ENCODE data around the gene ZNG1A. TPM values are rescaled to one million over a fixed set of nuclear protein-coding genes. Genes with fewer than 3 reads are reported as not detected.
"Not testable (repeated sequence)": the region's sequence is repeated elsewhere in the genome, so short reads cannot be mapped to it uniquely, and the experiment has no call there.

Gene ZNG1A
- total and polyA plus RNA-seq, 4 donors, result 24.5 to 60.8 (median 33.9) TPM

DNA sequence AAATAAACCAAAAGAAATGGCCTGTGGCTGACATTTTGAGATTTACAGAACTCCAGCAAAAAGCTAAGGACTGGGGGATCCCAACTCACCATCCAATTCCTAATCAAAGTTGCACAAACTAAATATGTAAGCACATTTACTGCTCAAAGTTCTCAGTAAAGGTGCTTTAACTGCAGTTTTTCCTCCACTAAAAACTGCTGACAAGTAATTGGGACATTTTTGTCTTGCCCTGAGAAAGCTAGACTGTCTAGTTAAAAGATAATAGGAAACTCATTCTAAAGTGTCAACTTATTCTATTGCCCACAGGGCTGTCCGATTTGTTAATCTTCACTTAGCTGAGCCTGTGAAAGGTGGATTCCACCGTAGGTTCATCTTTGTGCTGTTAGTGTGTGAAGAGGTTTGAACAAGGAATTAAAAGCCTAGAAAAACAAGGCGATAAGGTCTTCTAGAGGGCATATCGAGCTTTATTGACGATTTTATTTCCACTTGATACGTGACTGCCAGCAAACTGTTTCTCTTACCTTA is 36.8 kb upstream of the ZNG1A start:
- Histone ChIP-seq H3K4me1 (ENCODE audit: control insufficient read depth in 5 of 5, insufficient read depth in 5 of 5, low read length in 5 of 5) (no peaks in the 10 kb centered on the region), H3K4me3 (no peak overlapping the region), H3K9ac (ENCODE audit: insufficient read depth in 1 of 2, low read length in 2 of 2) (peak overlapping the region in 1 of 2 donors; percentile 47), H3K9me3 (ENCODE audit: control insufficient read depth in 4 of 4, insufficient read depth in 3 of 4, low read length in 3 of 4) (no peaks in the 10 kb centered on the region), H3K27ac (ENCODE audit: low read depth in 1 of 2, low read length in 1 of 2) (no peak overlapping the region), H3K27me3 (ENCODE audit: control insufficient read depth in 3 of 3, insufficient read depth in 3 of 3, low read length in 2 of 3) (peaks cover 0 to 38% (median 32%) of the 10 kb centered on the region in 3 donors), H3K36me3 (ENCODE audit: control insufficient read depth in 4 of 4, insufficient read depth in 4 of 4, low read length in 4 of 4) (no peaks in the 10 kb centered on the region)
- DNase-seq (no peak), ATAC-seq (ENCODE audit: insufficient read depth, low FRiP score) (no peak)
- 53 to 54% methylated on average over 6 of the region's 6 CpGs for WGBS, 2 donors
- TF ChIP-seq, protein P1, sequence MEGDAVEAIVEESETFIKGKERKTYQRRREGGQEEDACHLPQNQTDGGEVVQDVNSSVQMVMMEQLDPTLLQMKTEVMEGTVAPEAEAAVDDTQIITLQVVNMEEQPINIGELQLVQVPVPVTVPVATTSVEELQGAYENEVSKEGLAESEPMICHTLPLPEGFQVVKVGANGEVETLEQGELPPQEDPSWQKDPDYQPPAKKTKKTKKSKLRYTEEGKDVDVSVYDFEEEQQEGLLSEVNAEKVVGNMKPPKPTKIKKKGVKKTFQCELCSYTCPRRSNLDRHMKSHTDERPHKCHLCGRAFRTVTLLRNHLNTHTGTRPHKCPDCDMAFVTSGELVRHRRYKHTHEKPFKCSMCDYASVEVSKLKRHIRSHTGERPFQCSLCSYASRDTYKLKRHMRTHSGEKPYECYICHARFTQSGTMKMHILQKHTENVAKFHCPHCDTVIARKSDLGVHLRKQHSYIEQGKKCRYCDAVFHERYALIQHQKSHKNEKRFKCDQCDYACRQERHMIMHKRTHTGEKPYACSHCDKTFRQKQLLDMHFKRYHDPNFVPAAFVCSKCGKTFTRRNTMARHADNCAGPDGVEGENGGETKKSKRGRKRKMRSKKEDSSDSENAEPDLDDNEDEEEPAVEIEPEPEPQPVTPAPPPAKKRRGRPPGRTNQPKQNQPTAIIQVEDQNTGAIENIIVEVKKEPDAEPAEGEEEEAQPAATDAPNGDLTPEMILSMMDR (IDR thresholded peaks at IDR 0.05; ENCODE audit: control extremely low read depth, extremely low read depth), result no peak

DNA sequence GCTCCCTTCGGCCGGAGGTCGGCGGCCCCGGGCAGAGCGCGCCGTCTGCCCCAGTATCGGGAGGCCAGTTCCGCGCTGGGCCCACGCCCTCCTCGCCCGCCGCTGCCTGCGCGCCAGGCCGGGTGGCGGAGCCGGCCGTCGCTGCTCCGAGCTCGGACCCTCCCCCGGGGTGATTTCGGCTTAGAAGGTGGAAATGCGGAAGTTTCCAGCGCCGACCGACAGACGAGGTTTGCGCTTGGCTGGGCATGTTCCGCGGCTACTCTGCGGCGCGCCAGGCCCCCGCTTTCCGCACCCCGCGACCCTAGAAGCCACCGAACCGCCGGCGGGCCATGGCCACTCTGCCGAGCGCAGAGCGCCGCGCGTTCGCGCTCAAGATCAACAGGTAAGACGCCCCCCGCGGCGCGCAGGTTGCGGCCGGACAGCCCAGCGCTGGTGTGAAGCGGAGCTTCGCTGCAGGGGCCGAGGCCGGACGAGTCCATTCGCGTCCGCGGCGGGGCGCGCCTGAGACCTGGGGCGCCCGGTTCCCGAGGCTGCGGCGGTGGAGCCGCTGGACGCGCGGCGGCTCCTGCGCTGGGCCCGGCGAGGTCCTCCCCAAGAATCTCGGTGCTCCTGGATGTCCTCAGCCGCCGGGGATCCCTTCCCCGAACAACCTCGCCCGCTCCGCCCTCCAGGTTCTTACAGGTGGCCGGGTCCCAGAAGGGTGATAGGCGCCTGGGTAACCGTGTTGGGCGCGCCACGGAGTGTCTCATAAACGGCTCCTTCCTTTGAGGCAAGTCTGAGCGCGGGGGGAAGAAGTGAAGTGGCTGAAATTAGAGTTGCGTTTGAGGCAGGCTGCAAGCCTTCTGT is 36.0 kb upstream of the ZNG1A start, which contains the start of gene DOCK8:
Gene DOCK8 (plus strand): TSS at position 218 of the 846 bp plus-strand sequence. CDS start 112 bp downstream, at position 330.
- Histone ChIP-seq H3K27me3 (ENCODE audit: control insufficient read depth in 3 of 3, insufficient read depth in 3 of 3, low read length in 2 of 3) (peaks cover 0 to 38% (median 32%) of the 10 kb centered on the region in 3 donors), H3K4me3 (peak within 1 kb of the TSS; percentile 42), H3K27ac (ENCODE audit: low read depth in 1 of 2, low read length in 1 of 2) (peak within 1 kb of the TSS in 1 of 2 donors; percentile 92), H3K4me1 (ENCODE audit: control insufficient read depth in 5 of 5, insufficient read depth in 5 of 5, low read length in 5 of 5) (no peaks in the 10 kb centered on the region), H3K36me3 (ENCODE audit: control insufficient read depth in 4 of 4, insufficient read depth in 4 of 4, low read length in 4 of 4) (no peaks in the 10 kb centered on the region), H3K9ac (ENCODE audit: insufficient read depth in 1 of 2, low read length in 2 of 2) (peak within 1 kb of the TSS in 1 of 2 donors; percentile 47), H3K9me3 (ENCODE audit: control insufficient read depth in 4 of 4, insufficient read depth in 3 of 4, low read length in 3 of 4) (no peaks in the 10 kb centered on the region)
- WGBS, 2 donors, result 0 to 1% methylated on average over 92 to 103 of the region's 103 CpGs
- ATAC-seq (ENCODE audit: insufficient read depth, low FRiP score) (peak; percentile 89), DNase-seq (peak; percentile 41 to 55 (median 50))
- TF ChIP-seq, protein P1 (IDR thresholded peaks at IDR 0.05; ENCODE audit: control extremely low read depth, extremely low read depth), result no peak

DNA sequence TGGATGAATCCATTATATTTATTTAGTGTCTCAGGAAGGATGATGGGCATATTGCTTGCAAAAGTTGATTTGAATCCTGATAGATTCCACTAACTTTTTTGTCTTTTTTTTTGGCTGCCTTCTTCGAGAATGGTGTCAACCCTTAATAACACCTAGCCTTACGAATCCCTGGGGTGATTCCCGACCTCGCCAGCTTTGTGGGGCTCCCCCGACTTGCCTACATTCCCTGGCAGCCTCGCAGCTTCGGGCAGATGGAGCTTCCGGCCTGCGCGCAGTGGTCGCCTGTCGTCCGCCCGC is 35.4 kb upstream of the ZNG1A start:
- H3K27me3 ChIP-seq (ENCODE audit: control insufficient read depth in 3 of 3, insufficient read depth in 3 of 3, low read length in 2 of 3), result peaks cover 0 to 38% (median 32%) of the 10 kb centered on the region in 3 donors
- no peaks in the 10 kb centered on the region for H3K4me1 ChIP-seq (ENCODE audit: control insufficient read depth in 5 of 5, insufficient read depth in 5 of 5, low read length in 5 of 5)
- H3K9ac ChIP-seq (ENCODE audit: insufficient read depth in 1 of 2, low read length in 2 of 2), result no peak overlapping the region
- H3K9me3 ChIP-seq (ENCODE audit: control insufficient read depth in 4 of 4, insufficient read depth in 3 of 4, low read length in 3 of 4), result no peaks in the 10 kb centered on the region
- H3K4me3 ChIP-seq, result peak overlapping the region; percentile 42
- no peak for DNase-seq
- TF ChIP-seq, protein P1 (IDR thresholded peaks at IDR 0.05; ENCODE audit: control extremely low read depth, extremely low read depth), result no peak
- 2% methylated on average over 14 of the region's 14 CpGs for WGBS, 2 donors
- H3K36me3 ChIP-seq (ENCODE audit: control insufficient read depth in 4 of 4, insufficient read depth in 4 of 4, low read length in 4 of 4), result no peaks in the 10 kb centered on the region
- H3K27ac ChIP-seq (ENCODE audit: low read depth in 1 of 2, low read length in 1 of 2), result peak overlapping the region in 1 of 2 donors; percentile 92
- ATAC-seq (ENCODE audit: insufficient read depth, low FRiP score), result no peak

DNA sequence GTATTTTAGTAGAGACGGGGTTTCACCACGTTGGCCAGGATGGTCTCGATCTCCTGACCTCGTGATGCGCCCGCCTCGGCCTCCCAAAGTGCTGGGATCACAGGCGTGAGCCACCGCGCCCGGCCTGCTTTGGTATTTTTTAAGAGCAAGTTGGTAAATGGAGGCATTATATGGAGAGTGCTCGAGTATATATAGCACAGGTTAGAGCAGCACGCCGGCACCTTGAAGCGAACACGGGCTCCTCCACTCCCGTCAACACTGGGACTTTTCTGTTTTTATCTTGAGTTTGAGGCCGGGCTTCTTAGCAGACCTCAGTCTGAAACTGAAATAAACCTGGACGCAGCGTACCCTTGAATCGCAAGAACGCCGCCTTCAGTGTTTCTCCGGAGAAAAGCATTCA is 35.0 kb upstream of the ZNG1A start:
- not testable (repeated sequence) for H3K4me3 ChIP-seq; H3K9me3 ChIP-seq (ENCODE audit: control insufficient read depth in 4 of 4, insufficient read depth in 3 of 4, low read length in 3 of 4); DNase-seq; H3K36me3 ChIP-seq (ENCODE audit: control insufficient read depth in 4 of 4, insufficient read depth in 4 of 4, low read length in 4 of 4); H3K4me1 ChIP-seq (ENCODE audit: control insufficient read depth in 5 of 5, insufficient read depth in 5 of 5, low read length in 5 of 5); H3K27ac ChIP-seq (ENCODE audit: low read depth in 1 of 2, low read length in 1 of 2); ATAC-seq (ENCODE audit: insufficient read depth, low FRiP score); H3K9ac ChIP-seq (ENCODE audit: insufficient read depth in 1 of 2, low read length in 2 of 2)
- peaks cover 0 to 38% (median 32%) of the 10 kb centered on the region in 3 donors for H3K27me3 ChIP-seq (ENCODE audit: control insufficient read depth in 3 of 3, insufficient read depth in 3 of 3, low read length in 2 of 3)
- WGBS, 2 donors, result 84% methylated on average over 24 of the region's 24 CpGs
